Dendritic cell treated with granulocyte-macrophage colony-stimulating factor and Interleukin-4, amounts not matched to agents 40 ng/mL and 50 ng/mL, for 4 days (primary cell): ENCODE results near the gene GTPBP6.

Source experiments
- H3K27ac Mint-ChIP-seq: one replicate; pipeline ENCODE4 v1.8.0; 2022; ENCODE audit warnings: mild to moderate bottlenecking, mixed read lengths
- H3K27me3 Mint-ChIP-seq: one replicate; pipeline ENCODE4 v1.8.0; 2022; ENCODE audit warnings: mild to moderate bottlenecking, mixed read lengths
- H3K36me3 Mint-ChIP-seq: one replicate; pipeline ENCODE4 v1.8.0; 2022; ENCODE audit warnings: low read depth, mixed read lengths
- H3K4me1 Mint-ChIP-seq: one replicate; pipeline ENCODE4 v1.8.0; 2022; ENCODE audit warnings: low read depth, mixed read lengths
- H3K4me3 Mint-ChIP-seq: one replicate; pipeline ENCODE4 v1.8.0; 2022; ENCODE audit warnings: mild to moderate bottlenecking, moderate library complexity, mixed read lengths
- H3K9me3 Mint-ChIP-seq: one replicate; pipeline ENCODE4 v1.8.0; 2022; ENCODE audit warnings: mixed read lengths
- intact Hi-C: fragments of 100-400 bp; cut with micrococcal nuclease; formaldehyde crosslinking; loops from one replicate; pipeline ENCODE4 v1.15.0; 2022

The GTPBP6 gene, protein sequence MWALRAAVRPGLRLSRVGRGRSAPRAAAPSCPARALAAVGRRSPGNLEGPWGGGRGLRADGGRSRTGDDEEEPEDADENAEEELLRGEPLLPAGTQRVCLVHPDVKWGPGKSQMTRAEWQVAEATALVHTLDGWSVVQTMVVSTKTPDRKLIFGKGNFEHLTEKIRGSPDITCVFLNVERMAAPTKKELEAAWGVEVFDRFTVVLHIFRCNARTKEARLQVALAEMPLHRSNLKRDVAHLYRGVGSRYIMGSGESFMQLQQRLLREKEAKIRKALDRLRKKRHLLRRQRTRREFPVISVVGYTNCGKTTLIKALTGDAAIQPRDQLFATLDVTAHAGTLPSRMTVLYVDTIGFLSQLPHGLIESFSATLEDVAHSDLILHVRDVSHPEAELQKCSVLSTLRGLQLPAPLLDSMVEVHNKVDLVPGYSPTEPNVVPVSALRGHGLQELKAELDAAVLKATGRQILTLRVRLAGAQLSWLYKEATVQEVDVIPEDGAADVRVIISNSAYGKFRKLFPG

DNA sequence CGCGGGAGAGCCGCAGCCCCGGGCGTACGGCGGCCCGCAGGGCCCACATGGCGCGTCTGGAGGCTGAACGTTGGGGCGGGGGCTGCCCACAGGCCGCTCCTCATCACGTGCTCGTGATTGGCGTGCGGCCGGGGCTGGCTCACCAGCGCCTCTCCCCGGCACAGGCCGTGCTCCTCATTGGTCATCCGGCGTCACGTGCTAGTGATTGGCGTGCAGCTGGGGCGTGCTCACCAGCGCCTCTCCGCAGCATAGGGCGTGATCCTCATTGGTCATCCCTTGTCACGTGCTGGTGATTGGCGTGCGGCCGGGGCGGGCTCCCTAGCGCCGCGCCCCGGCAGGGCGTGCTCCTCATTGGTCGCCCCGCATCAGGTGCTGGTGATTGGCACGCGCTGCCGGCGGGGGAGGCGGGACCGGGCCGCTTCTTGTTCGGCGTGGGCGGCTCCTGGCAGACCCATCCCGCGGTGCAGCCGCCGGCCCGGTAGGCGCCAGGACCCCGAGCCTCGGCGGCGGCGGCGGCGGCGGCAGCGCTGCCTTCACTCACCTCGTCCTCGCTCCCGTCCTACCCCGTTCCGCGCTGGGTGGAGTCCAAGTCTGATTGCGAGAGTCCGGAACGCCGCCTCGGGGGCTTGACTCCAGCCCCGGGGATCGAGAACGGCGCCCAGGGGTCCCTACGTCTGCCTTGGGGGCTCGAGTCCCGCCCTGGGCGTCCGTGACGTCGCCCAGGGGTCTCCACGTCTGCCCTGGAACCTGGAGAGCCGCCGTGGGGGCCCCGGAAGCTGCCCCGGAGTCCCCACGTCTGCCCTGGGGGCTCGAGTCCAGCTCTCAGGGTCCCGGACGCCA is at the start of gene GTPBP6:
Gene GTPBP6, minus strand, starts transcription at position 58 of the 840 bp plus-strand sequence. Its CDS starts 9 bp downstream, at position 49.
- H3K27ac Mint-ChIP-seq = peak within 1 kb of the TSS; percentile 84
- intact Hi-C loops = loop anchor here (1.0 to 2.0 kb wide), 3 partner anchors 36 to 68 kb away; no protein-coding TSS in a partner anchor
- H3K4me1 Mint-ChIP-seq = peaks cover 14% of the 10 kb centered on the region
- H3K9me3 Mint-ChIP-seq = no peaks in the 10 kb centered on the region
- H3K36me3 Mint-ChIP-seq = peaks cover 21% of the 10 kb centered on the region
- peaks cover 25% of the 10 kb centered on the region for H3K27me3 Mint-ChIP-seq
- peak within 1 kb of the TSS; percentile 82 for H3K4me3 Mint-ChIP-seq

DNA sequence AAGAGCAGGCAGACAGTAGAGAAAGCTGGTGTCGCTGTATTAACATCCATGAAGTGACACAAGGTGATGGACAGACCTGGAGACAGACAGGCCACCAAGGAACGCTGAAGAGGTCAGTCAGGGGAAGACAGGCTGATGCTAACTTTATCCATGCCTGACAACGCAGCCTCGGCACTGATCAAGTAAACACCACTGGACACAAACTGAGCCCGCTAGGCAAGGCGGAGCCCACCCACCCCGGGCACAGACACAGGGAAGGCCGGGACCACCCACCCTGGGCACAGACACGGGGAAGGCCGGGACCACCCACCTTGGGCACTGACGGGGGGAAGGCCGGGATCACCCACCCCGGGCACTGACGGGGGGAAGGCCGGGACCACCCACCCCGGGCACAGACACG is 49.3 kb upstream of the GTPBP6 start:
- intact Hi-C loops = no loop called here
- Mint-ChIP-seq H3K9me3 (peaks cover 12% of the 10 kb centered on the region), H3K4me3 (no peak overlapping the region), H3K4me1 (no peaks in the 10 kb centered on the region), H3K27me3 (peaks cover 17% of the 10 kb centered on the region), H3K36me3 (peaks cover 10% of the 10 kb centered on the region), H3K27ac (no peak overlapping the region)

DNA sequence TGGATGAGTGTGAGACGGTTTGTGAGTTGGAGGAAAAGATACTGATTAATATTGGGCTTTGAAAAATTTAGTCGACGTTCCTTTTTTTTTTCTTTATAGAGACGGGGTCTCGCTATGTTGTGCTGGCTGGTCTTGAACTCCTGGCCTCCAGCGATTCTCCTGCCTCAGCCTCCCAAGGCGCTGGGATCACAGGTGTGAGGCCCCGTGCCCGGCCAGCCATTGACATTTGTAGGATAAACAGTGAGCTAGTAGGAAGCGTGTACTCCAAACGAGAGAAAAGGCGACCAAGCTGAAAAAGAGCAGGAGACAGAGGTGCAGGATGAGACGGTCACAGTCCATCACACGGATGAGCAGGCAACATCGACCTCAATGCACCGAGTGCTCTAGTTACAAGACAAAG is 48.8 kb upstream of the GTPBP6 start:
- H3K4me1 Mint-ChIP-seq = no peaks in the 10 kb centered on the region
- peaks cover 17% of the 10 kb centered on the region for H3K9me3 Mint-ChIP-seq
- intact Hi-C loops = no loop called here
- no peak overlapping the region for H3K4me3 Mint-ChIP-seq
- H3K27ac Mint-ChIP-seq = no peak overlapping the region
- H3K36me3 Mint-ChIP-seq = peaks cover 11% of the 10 kb centered on the region
- peaks cover 13% of the 10 kb centered on the region for H3K27me3 Mint-ChIP-seq

DNA sequence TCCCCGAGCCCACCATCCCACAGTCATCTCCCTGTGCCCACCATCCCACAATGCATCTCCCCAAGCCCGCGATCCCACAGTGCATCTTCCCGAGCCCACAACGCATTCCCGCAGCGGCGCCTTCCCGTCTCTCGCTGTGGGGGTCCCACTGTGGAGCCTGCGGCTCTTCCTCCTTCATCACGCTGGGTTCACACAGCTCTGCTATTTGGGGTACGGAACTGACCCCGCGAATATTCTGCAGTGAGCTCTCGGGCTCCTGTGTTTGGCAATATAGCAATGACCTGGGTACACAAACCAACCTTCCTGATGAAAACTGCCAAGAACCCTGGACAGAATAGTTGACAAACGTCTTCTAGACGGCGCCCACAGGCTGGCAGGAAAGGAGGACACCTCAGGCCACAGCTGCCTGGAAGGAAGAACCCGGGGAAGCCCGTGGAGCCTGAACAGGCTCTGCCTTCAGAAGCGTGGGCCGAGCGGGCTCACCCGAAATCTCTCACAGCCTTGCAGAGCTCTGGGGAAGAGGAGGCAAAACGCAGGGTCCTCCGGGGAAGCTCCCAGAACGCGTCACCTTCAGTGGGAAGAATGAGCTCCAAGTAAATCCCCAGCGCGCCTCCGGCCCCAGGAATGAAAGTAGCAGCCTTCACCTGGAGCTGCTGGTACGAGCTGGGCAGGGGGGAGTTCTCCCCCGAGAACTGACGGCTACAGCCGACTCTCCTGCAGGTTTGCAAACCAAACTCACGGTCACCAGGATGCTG is 45.2 kb upstream of the GTPBP6 start:
- Mint-ChIP-seq H3K4me1 (no peaks in the 10 kb centered on the region), H3K27ac (no peak overlapping the region), H3K27me3 (no peaks in the 10 kb centered on the region)

DNA sequence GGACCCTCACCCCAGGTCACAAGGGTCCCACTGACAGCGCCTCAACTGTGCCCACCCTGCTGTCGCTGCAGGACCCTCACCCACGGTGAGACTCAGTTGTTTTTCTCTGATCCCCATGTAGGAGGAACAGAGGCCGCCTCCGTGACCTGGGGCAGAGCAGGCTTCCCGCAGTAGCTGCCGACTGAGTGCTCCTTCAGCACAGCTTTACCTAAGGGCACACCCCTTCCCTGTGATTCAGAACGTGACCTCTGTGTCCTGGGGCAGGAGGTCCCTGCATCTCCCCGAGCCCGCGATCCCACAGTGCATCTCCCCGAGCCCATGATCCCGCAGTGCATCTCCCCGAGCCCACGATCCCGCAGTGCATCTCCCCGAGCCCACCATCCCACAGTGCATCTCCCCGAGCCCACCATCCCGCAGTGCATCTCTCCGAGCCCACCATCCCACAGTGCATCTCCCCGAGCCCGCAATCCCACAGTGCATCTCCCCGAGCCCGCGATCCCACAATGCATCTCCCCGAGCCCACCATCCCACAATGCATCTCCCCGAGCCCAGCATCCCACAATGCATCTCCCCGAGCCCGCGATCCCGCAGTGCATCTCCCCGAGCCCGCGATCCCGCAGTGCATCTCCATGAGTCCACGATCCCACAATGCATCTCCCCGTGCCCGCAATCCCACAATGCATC is 44.5 kb upstream of the GTPBP6 start:
- intact Hi-C loops = no loop called here
- H3K27me3 Mint-ChIP-seq = no peaks in the 10 kb centered on the region
- H3K4me1 Mint-ChIP-seq = no peaks in the 10 kb centered on the region
- H3K4me3 Mint-ChIP-seq = no peak overlapping the region
- no peak overlapping the region for H3K27ac Mint-ChIP-seq
- H3K9me3 Mint-ChIP-seq = peaks cover 54% of the 10 kb centered on the region
- peaks cover 50% of the 10 kb centered on the region for H3K36me3 Mint-ChIP-seq

More for the DNA sequence above, 45.2 kb upstream of the GTPBP6 start:
- Mint-ChIP-seq H3K36me3 (peaks cover 42% of the 10 kb centered on the region), H3K4me3 (no peak overlapping the region), H3K9me3 (peaks cover 47% of the 10 kb centered on the region)
- intact Hi-C loops = no loop called here

DNA sequence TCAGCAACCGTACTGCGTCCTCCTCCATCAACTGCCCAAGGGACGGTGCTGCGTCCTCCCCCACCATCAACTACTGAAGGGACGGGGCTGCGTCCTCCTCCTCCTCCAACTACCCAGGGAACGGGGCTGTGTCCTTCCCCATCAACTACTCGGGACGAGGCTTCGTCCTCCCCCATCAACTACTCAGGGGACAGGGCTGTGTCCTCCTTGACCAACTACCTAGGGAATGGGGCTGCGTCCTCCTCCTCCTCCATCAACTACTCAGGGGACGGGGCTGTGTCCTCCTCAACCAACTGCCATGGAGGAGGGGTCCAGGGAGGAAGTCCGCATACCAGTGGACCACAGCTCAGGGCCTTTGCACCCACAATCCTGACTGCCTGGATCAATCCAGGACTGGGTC is 43.8 kb upstream of the GTPBP6 start:
- Mint-ChIP-seq H3K27me3 (no peaks in the 10 kb centered on the region), H3K4me1 (peaks cover 5% of the 10 kb centered on the region), H3K9me3 (peaks cover 54% of the 10 kb centered on the region), H3K4me3 (no peak overlapping the region), H3K36me3 (peaks cover 57% of the 10 kb centered on the region), H3K27ac (no peak overlapping the region)
- intact Hi-C loops = no loop called here

DNA sequence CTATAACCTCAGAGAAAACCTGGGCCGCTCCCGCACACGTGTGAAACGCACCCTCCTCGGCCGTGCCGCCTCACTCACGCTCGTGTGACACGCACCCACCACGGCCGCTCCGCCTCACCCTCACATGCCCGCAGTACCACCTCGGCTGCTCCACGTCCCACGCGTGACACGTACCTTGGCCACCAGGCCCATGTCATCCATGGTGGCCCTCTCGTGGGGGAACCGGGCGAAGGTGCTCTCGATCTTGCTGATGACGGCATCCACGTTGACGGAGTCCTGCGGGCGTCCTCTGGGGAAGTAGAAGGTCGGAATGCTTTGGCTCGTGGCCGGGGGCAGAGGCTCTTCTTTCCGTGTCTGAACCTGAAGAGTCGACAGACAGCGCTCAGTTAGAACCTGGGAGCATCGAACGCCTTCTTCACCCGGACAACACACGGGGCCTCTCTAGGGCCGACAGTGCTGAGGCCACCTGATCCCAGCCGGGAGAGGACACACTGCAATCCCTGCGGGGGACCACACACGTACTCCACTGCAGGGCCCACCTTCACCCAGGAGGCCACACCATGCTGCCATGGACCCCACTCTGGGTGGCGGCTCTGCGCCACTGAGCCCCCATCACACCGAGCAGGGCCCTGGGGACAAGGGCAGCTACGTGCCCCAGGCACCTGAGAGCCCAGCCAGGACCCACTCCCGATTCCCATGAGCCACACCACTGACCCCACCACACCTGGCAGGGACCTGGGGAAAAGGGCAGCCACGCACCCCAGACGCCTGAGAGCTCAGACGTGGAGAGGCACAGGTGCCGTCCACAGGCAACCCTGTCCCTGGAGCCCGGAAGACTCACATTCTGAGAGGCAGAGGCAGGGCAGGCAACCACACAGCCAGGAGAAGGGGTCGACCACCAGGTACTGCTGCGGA is 42.9 kb upstream of the GTPBP6 start:
- Mint-ChIP-seq H3K4me1 (peaks cover 8% of the 10 kb centered on the region), H3K36me3 (peaks cover 57% of the 10 kb centered on the region), H3K27ac (no peak overlapping the region), H3K4me3 (no peak overlapping the region), H3K9me3 (peaks cover 54% of the 10 kb centered on the region), H3K27me3 (no peaks in the 10 kb centered on the region)
- intact Hi-C loops = no loop called here

DNA sequence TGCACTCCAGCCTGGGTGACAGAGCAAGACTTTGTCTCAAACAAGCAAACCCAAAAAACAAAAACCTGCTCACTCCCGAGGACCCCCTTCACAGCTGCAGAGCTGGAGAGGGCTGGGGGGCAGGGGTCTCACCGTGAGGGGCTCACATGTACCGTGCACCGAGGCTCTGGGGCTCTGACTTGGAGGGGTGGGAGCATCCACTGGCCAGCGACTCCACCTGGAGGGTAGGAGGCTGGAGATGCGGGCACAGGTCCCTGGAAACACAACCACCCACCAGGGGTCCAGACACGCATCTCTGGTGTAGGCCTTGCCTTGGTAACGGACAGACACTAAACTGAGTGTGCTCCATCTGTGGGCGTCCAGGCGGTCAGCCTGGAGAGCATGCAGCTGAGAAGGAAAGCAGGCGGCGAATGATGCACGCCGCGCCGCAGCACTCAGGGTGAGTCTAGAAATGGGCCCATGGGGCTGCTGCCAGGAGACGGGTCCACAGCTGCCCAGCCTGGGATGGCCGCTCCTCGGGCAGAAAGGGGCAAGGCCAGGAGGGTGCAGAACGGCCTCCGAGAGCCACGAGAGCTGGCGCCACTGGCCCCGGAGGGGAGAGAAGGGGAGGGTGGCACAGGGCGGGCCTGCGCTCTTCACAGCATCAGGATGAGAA is 42.0 kb upstream of the GTPBP6 start:
- H3K27ac Mint-ChIP-seq = no peak overlapping the region

DNA sequence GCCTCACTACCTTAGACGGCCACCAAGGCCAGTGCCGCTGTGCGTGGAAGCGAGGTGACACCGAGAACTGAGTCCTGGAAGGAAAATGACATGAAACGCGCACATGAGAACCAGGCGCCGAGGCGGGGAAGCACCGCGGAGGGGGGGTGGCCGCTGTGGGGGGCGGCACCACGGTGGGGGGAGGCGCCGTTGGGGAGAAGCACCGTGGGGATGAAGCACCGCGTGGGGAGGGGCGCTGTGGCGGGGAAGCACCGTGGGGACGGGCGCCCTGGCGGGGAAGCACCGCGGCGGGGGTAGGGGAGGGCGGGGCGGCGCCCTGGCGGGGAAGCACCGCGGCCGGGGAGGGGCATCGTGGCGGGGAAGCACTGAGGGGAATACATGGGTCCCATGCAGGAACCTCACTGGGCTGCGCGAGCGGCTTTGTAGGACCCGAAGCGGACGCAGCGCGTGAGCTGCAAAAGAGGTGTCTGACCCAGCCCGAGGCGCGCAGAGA is 40.1 kb upstream of the GTPBP6 start:
- intact Hi-C loops = no loop called here
- Mint-ChIP-seq H3K27ac (no peak overlapping the region), H3K9me3 (peaks cover 50% of the 10 kb centered on the region), H3K4me3 (no peak overlapping the region), H3K36me3 (peaks cover 55% of the 10 kb centered on the region), H3K27me3 (no peaks in the 10 kb centered on the region), H3K4me1 (peaks cover 8% of the 10 kb centered on the region)

More for the DNA sequence above, 42.0 kb upstream of the GTPBP6 start:
- no peak overlapping the region for H3K4me3 Mint-ChIP-seq
- H3K36me3 Mint-ChIP-seq = peaks cover 57% of the 10 kb centered on the region
- peaks cover 8% of the 10 kb centered on the region for H3K4me1 Mint-ChIP-seq
- peaks cover 54% of the 10 kb centered on the region for H3K9me3 Mint-ChIP-seq
- no peaks in the 10 kb centered on the region for H3K27me3 Mint-ChIP-seq
- intact Hi-C loops = no loop called here

DNA sequence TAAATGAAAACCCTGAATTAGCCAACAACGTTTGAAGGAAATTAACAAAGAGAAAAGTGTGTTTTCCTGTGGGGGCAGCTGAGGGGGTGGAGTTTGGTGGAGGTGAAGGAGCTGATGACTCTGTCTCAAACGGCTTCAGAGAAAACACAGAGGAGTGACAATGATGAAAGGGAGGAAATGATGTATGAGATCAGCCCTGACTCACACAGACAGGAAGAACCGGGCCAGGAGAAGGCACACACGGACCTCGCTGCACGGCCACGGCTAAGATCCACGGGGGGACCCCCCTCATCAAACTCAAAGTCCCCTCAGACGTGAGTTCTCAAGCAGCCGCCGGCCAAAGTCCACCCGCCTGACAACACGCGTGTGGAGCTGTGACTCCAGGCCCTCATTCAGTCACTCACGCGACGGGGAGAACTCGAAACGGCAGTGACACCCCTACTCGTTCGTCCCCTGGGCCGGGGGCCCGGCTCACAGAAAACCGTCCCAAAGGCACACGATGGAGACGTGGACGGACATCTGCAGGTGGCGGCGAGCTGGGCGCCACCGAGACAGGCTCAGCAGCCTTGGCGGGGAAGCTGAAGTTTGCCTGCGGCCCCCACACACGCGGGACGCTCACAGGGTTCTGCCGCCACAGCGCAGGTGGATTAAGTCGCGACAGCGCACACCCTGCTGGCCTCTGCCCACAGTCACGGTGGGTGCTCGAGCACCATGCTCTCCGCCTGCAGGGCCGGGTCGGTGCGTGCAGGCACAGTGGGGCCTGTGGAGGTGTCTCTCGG is 39.3 kb upstream of the GTPBP6 start:
- Mint-ChIP-seq H3K9me3 (peaks cover 42% of the 10 kb centered on the region), H3K4me3 (no peak overlapping the region), H3K27ac (no peak overlapping the region), H3K27me3 (no peaks in the 10 kb centered on the region), H3K4me1 (peaks cover 8% of the 10 kb centered on the region), H3K36me3 (peaks cover 48% of the 10 kb centered on the region)
- intact Hi-C loops = no loop called here

DNA sequence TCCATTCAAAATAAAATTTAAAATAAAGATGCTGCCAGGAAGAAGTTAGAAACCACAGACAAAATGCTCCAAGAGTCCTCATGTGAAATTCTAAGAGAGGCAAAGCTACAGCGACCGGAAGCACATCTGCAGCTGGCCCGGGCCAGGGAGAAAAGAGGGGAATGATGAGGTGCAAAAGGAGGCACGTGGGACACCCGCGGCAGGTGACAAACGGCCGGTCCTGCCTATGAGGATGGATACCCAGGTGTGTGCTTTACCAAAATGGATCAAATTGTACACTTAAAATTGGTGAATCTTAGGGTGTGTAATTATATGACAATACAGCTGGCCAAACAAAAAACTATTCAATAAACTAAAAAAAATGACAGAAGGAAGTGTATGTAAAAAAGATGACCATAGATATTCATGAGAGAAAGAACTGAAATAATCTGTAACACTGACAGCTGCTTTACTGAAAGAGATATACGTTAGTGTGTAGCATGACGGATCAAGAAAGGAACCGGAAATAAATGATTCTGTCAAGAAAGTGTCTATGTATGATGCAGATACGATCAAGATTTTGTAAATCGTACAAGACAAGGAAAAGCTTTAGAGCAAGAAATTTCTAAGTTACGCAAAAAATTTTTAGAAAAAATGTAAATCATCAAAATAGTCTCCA is 38.6 kb upstream of the GTPBP6 start:
- Mint-ChIP-seq H3K9me3 (peaks cover 35% of the 10 kb centered on the region), H3K27ac (no peak overlapping the region), H3K4me3 (no peak overlapping the region), H3K4me1 (peaks cover 8% of the 10 kb centered on the region), H3K36me3 (peaks cover 50% of the 10 kb centered on the region), H3K27me3 (no peaks in the 10 kb centered on the region)
- intact Hi-C loops = no loop called here
